ENCODE data around the gene UNC13C.

Gene UNC13C

GRCh38 chr15:54288049-54288448 is 309.8 kb downstream of the UNC13C start:
- in situ Hi-C loops (cut with HindIII; ENCODE audit: low sequenced_read_pairs): no loop called here

GRCh38 chr15:54289590-54290136 is 311.4 kb downstream of the UNC13C start:
- in situ Hi-C loops (cut with HindIII; ENCODE audit: low sequenced_read_pairs): no loop called here

GRCh38 chr15:54298396-54298795 is 320.2 kb downstream of the UNC13C start:
- in situ Hi-C loops (cut with HindIII; ENCODE audit: low sequenced_read_pairs): no loop called here

GRCh38 chr15:54304321-54304720 is 326.1 kb downstream of the UNC13C start:
- in situ Hi-C loops (cut with HindIII; ENCODE audit: low sequenced_read_pairs): no loop called here

- in situ Hi-C loops (cut with HindIII; ENCODE audit: low sequenced_read_pairs): no loop called here
Measured at GRCh38 chr15:54305138-54305537, 326.9 kb downstream of the UNC13C start.

GRCh38 chr15:54307252-54307902 is 329.1 kb downstream of the UNC13C start:
- in situ Hi-C loops (cut with HindIII; ENCODE audit: low sequenced_read_pairs): no loop called here

- in situ Hi-C loops (cut with HindIII; ENCODE audit: low sequenced_read_pairs): no loop called here
Measured at GRCh38 chr15:54307926-54308325, 329.7 kb downstream of the UNC13C start.

- in situ Hi-C loops (cut with HindIII; ENCODE audit: low sequenced_read_pairs): no loop called here
Measured at GRCh38 chr15:54312528-54312927, 334.3 kb downstream of the UNC13C start.

- in situ Hi-C loops (cut with HindIII; ENCODE audit: low sequenced_read_pairs): no loop called here
Measured at GRCh38 chr15:54321426-54321825, 343.2 kb downstream of the UNC13C start.

GRCh38 chr15:54322341-54322740 is 344.1 kb downstream of the UNC13C start:
- in situ Hi-C loops (cut with HindIII; ENCODE audit: low sequenced_read_pairs): no loop called here

GRCh38 chr15:54345301-54345700 is 367.1 kb downstream of the UNC13C start:
- in situ Hi-C loops (cut with HindIII; ENCODE audit: low sequenced_read_pairs): no loop called here

GRCh38 chr15:54345827-54346226 is 367.6 kb downstream of the UNC13C start:
- in situ Hi-C loops (cut with HindIII; ENCODE audit: low sequenced_read_pairs): no loop called here

GRCh38 chr15:54347082-54347827 is 369.0 kb downstream of the UNC13C start:
- in situ Hi-C loops (cut with HindIII; ENCODE audit: low sequenced_read_pairs): no loop called here

GRCh38 chr15:54353726-54354125 is 375.5 kb downstream of the UNC13C start:
- in situ Hi-C loops (cut with HindIII; ENCODE audit: low sequenced_read_pairs): no loop called here

- in situ Hi-C loops (cut with HindIII; ENCODE audit: low sequenced_read_pairs): no loop called here
Measured at GRCh38 chr15:54354341-54354740, 376.1 kb downstream of the UNC13C start.

GRCh38 chr15:54364961-54365360 is 386.7 kb downstream of the UNC13C start:
- in situ Hi-C loops (cut with HindIII; ENCODE audit: low sequenced_read_pairs): no loop called here

GRCh38 chr15:54373332-54373731 is 395.1 kb downstream of the UNC13C start:
- in situ Hi-C loops (cut with HindIII; ENCODE audit: low sequenced_read_pairs): no loop called here

- in situ Hi-C loops (cut with HindIII; ENCODE audit: low sequenced_read_pairs): no loop called here
Measured at GRCh38 chr15:54374184-54374952, 396.1 kb downstream of the UNC13C start.

GRCh38 chr15:54387799-54388198 is 409.6 kb downstream of the UNC13C start:
- in situ Hi-C loops (cut with HindIII; ENCODE audit: low sequenced_read_pairs): no loop called here

- in situ Hi-C loops (cut with HindIII; ENCODE audit: low sequenced_read_pairs): no loop called here
Measured at GRCh38 chr15:54388746-54389145, 410.5 kb downstream of the UNC13C start.

- in situ Hi-C loops (cut with HindIII; ENCODE audit: low sequenced_read_pairs): no loop called here
Measured at GRCh38 chr15:54410481-54410880, 432.2 kb downstream of the UNC13C start.
